ENCODE data around the gene PRKCA. TPM values are rescaled to one million over a fixed set of nuclear protein-coding genes. Genes with fewer than 3 reads are reported as not detected.
A peak's percentile ranks its signal among the peaks of the same experiment; 100 is the strongest.
"Not testable (repeated sequence)": the region's sequence is repeated elsewhere in the genome, so short reads cannot be mapped to it uniquely, and the experiment has no call there.

Gene PRKCA
- total RNA-seq (10 to 100 TPM; 73.9 to 74.1 TPM), polyA plus RNA-seq (1.8 TPM)

- CTCF ChIA-PET = interaction anchor here (1.8 kb wide), 1 partner anchor 125 kb away, joined by 4 read pairs; no protein-coding TSS in a partner anchor
Observed at GRCh38 chr17:66301864-66302741, at the start of gene PRKCA. Gene PRKCA (plus strand): TSS chr17:66302613.

GRCh38 chr17:66253458-66253857 lies 49.0 kb upstream of the PRKCA start:
- H3K36me3 Mint-ChIP-seq; DNase-seq; H3K9me3 Mint-ChIP-seq; H3K27ac Mint-ChIP-seq; H3K27me3 ChIP-seq (ENCODE audit: insufficient read depth, low read length, poor library complexity, severe bottlenecking); H3K9me3 ChIP-seq (ENCODE audit: low read length); H3K27me3 Mint-ChIP-seq; H3K36me3 ChIP-seq (ENCODE audit: insufficient read depth, low read length); H3K4me3 Mint-ChIP-seq; POLR2A ChIA-PET; H3K27ac ChIP-seq (ENCODE audit: low read depth, low read length); H3K4me3 ChIP-seq (ENCODE audit: low read length): not testable (repeated sequence)
- CTCF ChIA-PET = interaction anchor here (1.0 kb wide), 1 partner anchor 295 kb away, joined by 4 read pairs; no protein-coding TSS in a partner anchor
- peaks cover 11 to 19% (median 12%) of the 10 kb centered on the region in 3 donors for H3K4me1 Mint-ChIP-seq
- peaks cover 15% of the 10 kb centered on the region for H3K4me1 ChIP-seq (ENCODE audit: insufficient read depth, low read length)

More at GRCh38 chr17:66301864-66302741, at the start of gene PRKCA:
- H3K27ac Mint-ChIP-seq = peak within 1 kb of the TSS; percentile 65 to 97 (median 93)
- Histone ChIP-seq H3K4me1 (ENCODE audit: insufficient read depth, low read length) (peaks cover 30% of the 10 kb centered on the region), H3K36me3 (ENCODE audit: insufficient read depth, low read length) (no peaks in the 10 kb centered on the region), H3K9me3 (ENCODE audit: low read length) (no peaks in the 10 kb centered on the region), H3K27me3 (ENCODE audit: insufficient read depth, low read length, poor library complexity, severe bottlenecking) (no peaks in the 10 kb centered on the region), H3K4me3 (ENCODE audit: low read length) (peak within 1 kb of the TSS; percentile 70), H3K27ac (ENCODE audit: low read depth, low read length) (peak within 1 kb of the TSS; percentile 44)
- H3K9me3 Mint-ChIP-seq = no peaks in the 10 kb centered on the region
- POLR2A ChIA-PET = interaction anchor here (0.6 kb wide), 1 partner anchor 1737 kb away, joined by 4 read pairs; no protein-coding TSS in a partner anchor
- peaks cover 45 to 55% (median 51%) of the 10 kb centered on the region in 3 donors for H3K4me1 Mint-ChIP-seq
- H3K4me3 Mint-ChIP-seq = peak within 1 kb of the TSS; percentile 89 to 99 (median 97)
- H3K27me3 Mint-ChIP-seq = no peaks in the 10 kb centered on the region
- DNase-seq = peak; percentile 58 to 77 (median 67)
- H3K36me3 Mint-ChIP-seq = peaks cover 0 to 9% (median 0%) of the 10 kb centered on the region in 3 donors

GRCh38 chr17:66255112-66255511 lies 47.3 kb upstream of the PRKCA start:
- Mint-ChIP-seq H3K4me3 (peak overlapping the region in 5 of 7 donors; percentile 27 to 65 (median 53)), H3K27me3 (no peaks in the 10 kb centered on the region), H3K4me1 (peaks cover 11 to 19% (median 12%) of the 10 kb centered on the region in 3 donors), H3K27ac (peak overlapping the region in 6 of 8 donors; percentile 13 to 89 (median 77)), H3K36me3 (no peaks in the 10 kb centered on the region), H3K9me3 (no peaks in the 10 kb centered on the region)
- Histone ChIP-seq H3K27ac (ENCODE audit: low read depth, low read length) (no peak overlapping the region), H3K4me1 (ENCODE audit: insufficient read depth, low read length) (peaks cover 15% of the 10 kb centered on the region), H3K9me3 (ENCODE audit: low read length) (no peaks in the 10 kb centered on the region), H3K27me3 (ENCODE audit: insufficient read depth, low read length, poor library complexity, severe bottlenecking) (no peaks in the 10 kb centered on the region), H3K36me3 (ENCODE audit: insufficient read depth, low read length) (no peaks in the 10 kb centered on the region), H3K4me3 (ENCODE audit: low read length) (peak overlapping the region; percentile 19)
- POLR2A ChIA-PET = no interaction called here
- CTCF ChIA-PET = interaction anchor here (0.8 to 3.2 kb wide), 5 partner anchors 8 to 312 kb away, joined by 3 to 16 read pairs (median 4); no protein-coding TSS in a partner anchor
- DNase-seq = peak in 4 of 5 donors; percentile 9 to 70 (median 54)

GRCh38 chr17:66255527-66255971 lies 46.9 kb upstream of the PRKCA start:
- ChIA-PET CTCF (interaction anchor here (0.8 to 3.2 kb wide), 5 partner anchors 8 to 312 kb away, joined by 3 to 16 read pairs (median 4); no protein-coding TSS in a partner anchor), POLR2A (no interaction called here)
- Histone ChIP-seq H3K4me1 (ENCODE audit: insufficient read depth, low read length) (peaks cover 15% of the 10 kb centered on the region), H3K27ac (ENCODE audit: low read depth, low read length) (no peak overlapping the region), H3K9me3 (ENCODE audit: low read length) (no peaks in the 10 kb centered on the region), H3K27me3 (ENCODE audit: insufficient read depth, low read length, poor library complexity, severe bottlenecking) (no peaks in the 10 kb centered on the region), H3K4me3 (ENCODE audit: low read length) (peak overlapping the region; percentile 19), H3K36me3 (ENCODE audit: insufficient read depth, low read length) (no peaks in the 10 kb centered on the region)
- Mint-ChIP-seq H3K27me3 (no peaks in the 10 kb centered on the region), H3K4me1 (peaks cover 11 to 16% (median 12%) of the 10 kb centered on the region in 3 donors), H3K9me3 (no peaks in the 10 kb centered on the region), H3K36me3 (no peaks in the 10 kb centered on the region), H3K4me3 (peak overlapping the region in 5 of 7 donors; percentile 27 to 65 (median 53)), H3K27ac (peak overlapping the region in 7 of 8 donors; percentile 13 to 89 (median 76))
- DNase-seq = peak in 1 of 5 donors; percentile 42

GRCh38 chr17:66260275-66260674 lies 42.1 kb upstream of the PRKCA start:
- peaks cover 7 to 8% (median 8%) of the 10 kb centered on the region in 3 donors for H3K4me1 Mint-ChIP-seq
- no peak overlapping the region for H3K27ac Mint-ChIP-seq

GRCh38 chr17:66260688-66261087 lies 41.7 kb upstream of the PRKCA start:
- Histone ChIP-seq H3K27ac (ENCODE audit: low read depth, low read length) (no peak overlapping the region), H3K9me3 (ENCODE audit: low read length) (no peaks in the 10 kb centered on the region), H3K36me3 (ENCODE audit: insufficient read depth, low read length) (no peaks in the 10 kb centered on the region), H3K4me3 (ENCODE audit: low read length) (no peak overlapping the region), H3K4me1 (ENCODE audit: insufficient read depth, low read length) (peaks cover 5% of the 10 kb centered on the region), H3K27me3 (ENCODE audit: insufficient read depth, low read length, poor library complexity, severe bottlenecking) (no peaks in the 10 kb centered on the region)
- H3K36me3 Mint-ChIP-seq = peaks cover 0 to 3% (median 0%) of the 10 kb centered on the region in 3 donors
- no peak overlapping the region for H3K4me3 Mint-ChIP-seq
- ChIA-PET CTCF (no interaction called here), POLR2A (no interaction called here)
- H3K9me3 Mint-ChIP-seq = peaks cover 0 to 3% (median 0%) of the 10 kb centered on the region in 5 donors
- H3K4me1 Mint-ChIP-seq = peaks cover 3 to 4% (median 3%) of the 10 kb centered on the region in 3 donors
- H3K27me3 Mint-ChIP-seq = peaks cover 0 to 3% of the 10 kb centered on the region in 2 donors
- DNase-seq = no peak
- no peak overlapping the region for H3K27ac Mint-ChIP-seq

More at GRCh38 chr17:66260275-66260674, 42.1 kb upstream of the PRKCA start:
- H3K9me3 ChIP-seq (ENCODE audit: low read length) = no peaks in the 10 kb centered on the region
- no peak overlapping the region for H3K4me3 ChIP-seq (ENCODE audit: low read length)
- H3K27me3 ChIP-seq (ENCODE audit: insufficient read depth, low read length, poor library complexity, severe bottlenecking) = no peaks in the 10 kb centered on the region
- no peaks in the 10 kb centered on the region for H3K36me3 ChIP-seq (ENCODE audit: insufficient read depth, low read length)
- no peak for DNase-seq
- ChIA-PET CTCF (no interaction called here), POLR2A (no interaction called here)
- H3K27ac ChIP-seq (ENCODE audit: low read depth, low read length) = no peak overlapping the region
- peaks cover 0 to 3% (median 0%) of the 10 kb centered on the region in 3 donors for H3K36me3 Mint-ChIP-seq
- peaks cover 9% of the 10 kb centered on the region for H3K4me1 ChIP-seq (ENCODE audit: insufficient read depth, low read length)
- H3K4me3 Mint-ChIP-seq = no peak overlapping the region
- peaks cover 0 to 3% (median 0%) of the 10 kb centered on the region in 5 donors for H3K9me3 Mint-ChIP-seq
- peaks cover 0 to 3% of the 10 kb centered on the region in 2 donors for H3K27me3 Mint-ChIP-seq

GRCh38 chr17:66262767-66263166 lies 39.6 kb upstream of the PRKCA start:
- ChIA-PET CTCF (no interaction called here), POLR2A (no interaction called here)
- Mint-ChIP-seq H3K27me3 (peaks cover 0 to 3% of the 10 kb centered on the region in 2 donors), H3K4me3 (no peak overlapping the region), H3K9me3 (peaks cover 0 to 3% (median 0%) of the 10 kb centered on the region in 5 donors), H3K27ac (peak overlapping the region in 1 of 8 donors; percentile 17), H3K4me1 (no peaks in the 10 kb centered on the region), H3K36me3 (peaks cover 0 to 3% (median 0%) of the 10 kb centered on the region in 3 donors)
- H3K4me3 ChIP-seq (ENCODE audit: low read length) = no peak overlapping the region
- no peak for DNase-seq
- no peaks in the 10 kb centered on the region for H3K27me3 ChIP-seq (ENCODE audit: insufficient read depth, low read length, poor library complexity, severe bottlenecking)
- no peaks in the 10 kb centered on the region for H3K9me3 ChIP-seq (ENCODE audit: low read length)
- H3K36me3 ChIP-seq (ENCODE audit: insufficient read depth, low read length) = no peaks in the 10 kb centered on the region
- no peak overlapping the region for H3K27ac ChIP-seq (ENCODE audit: low read depth, low read length)
- no peaks in the 10 kb centered on the region for H3K4me1 ChIP-seq (ENCODE audit: insufficient read depth, low read length)

- Mint-ChIP-seq H3K36me3 (peaks cover 0 to 3% (median 0%) of the 10 kb centered on the region in 3 donors), H3K9me3 (peaks cover 0 to 3% (median 0%) of the 10 kb centered on the region in 5 donors)
Observed at GRCh38 chr17:66264696-66265095, 37.7 kb upstream of the PRKCA start.

More at GRCh38 chr17:66264696-66265095, 37.7 kb upstream of the PRKCA start:
- no peaks in the 10 kb centered on the region for H3K4me1 ChIP-seq (ENCODE audit: insufficient read depth, low read length)
- no peak overlapping the region for H3K4me3 Mint-ChIP-seq
- POLR2A ChIA-PET = no interaction called here
- H3K27ac ChIP-seq (ENCODE audit: low read depth, low read length) = no peak overlapping the region
- H3K27me3 ChIP-seq (ENCODE audit: insufficient read depth, low read length, poor library complexity, severe bottlenecking) = no peaks in the 10 kb centered on the region
- no peak overlapping the region for H3K4me3 ChIP-seq (ENCODE audit: low read length)
- no peak overlapping the region for H3K27ac Mint-ChIP-seq
- H3K4me1 Mint-ChIP-seq = no peaks in the 10 kb centered on the region
- no peak for DNase-seq
- peaks cover 0 to 3% of the 10 kb centered on the region in 2 donors for H3K27me3 Mint-ChIP-seq
- CTCF ChIA-PET = no interaction called here
- H3K9me3 ChIP-seq (ENCODE audit: low read length) = no peaks in the 10 kb centered on the region
- no peaks in the 10 kb centered on the region for H3K36me3 ChIP-seq (ENCODE audit: insufficient read depth, low read length)

Measured in CD8-positive, alpha-beta memory T cell (primary cell).